ENCODE measurements around the gene SCGB1D1.

The SCGB1D1 gene

DNA sequence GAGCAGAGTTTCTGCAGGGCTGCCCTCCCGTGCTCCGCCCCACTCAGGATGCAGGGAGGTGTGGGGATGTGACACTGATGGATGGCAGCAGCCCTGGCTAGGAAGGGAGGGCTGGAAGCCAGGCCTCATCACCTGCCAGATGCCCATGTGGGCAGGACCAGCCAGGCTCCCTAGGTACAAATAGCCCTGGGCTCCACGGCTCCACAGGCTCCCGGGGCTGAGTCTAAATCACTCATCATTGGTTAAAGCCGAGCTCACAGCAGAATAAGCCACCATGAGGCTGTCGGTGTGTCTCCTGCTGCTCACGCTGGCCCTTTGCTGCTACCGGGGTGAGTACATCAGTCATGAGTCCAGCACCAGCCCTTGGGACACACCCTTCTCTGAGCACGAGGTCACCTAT is at the start of gene SCGB1D1:
Gene SCGB1D1 (plus strand): TSS at position 206 of the 400 bp plus-strand sequence. CDS start 69 bp downstream, at position 275.
- no peak for DNase-seq

DNA sequence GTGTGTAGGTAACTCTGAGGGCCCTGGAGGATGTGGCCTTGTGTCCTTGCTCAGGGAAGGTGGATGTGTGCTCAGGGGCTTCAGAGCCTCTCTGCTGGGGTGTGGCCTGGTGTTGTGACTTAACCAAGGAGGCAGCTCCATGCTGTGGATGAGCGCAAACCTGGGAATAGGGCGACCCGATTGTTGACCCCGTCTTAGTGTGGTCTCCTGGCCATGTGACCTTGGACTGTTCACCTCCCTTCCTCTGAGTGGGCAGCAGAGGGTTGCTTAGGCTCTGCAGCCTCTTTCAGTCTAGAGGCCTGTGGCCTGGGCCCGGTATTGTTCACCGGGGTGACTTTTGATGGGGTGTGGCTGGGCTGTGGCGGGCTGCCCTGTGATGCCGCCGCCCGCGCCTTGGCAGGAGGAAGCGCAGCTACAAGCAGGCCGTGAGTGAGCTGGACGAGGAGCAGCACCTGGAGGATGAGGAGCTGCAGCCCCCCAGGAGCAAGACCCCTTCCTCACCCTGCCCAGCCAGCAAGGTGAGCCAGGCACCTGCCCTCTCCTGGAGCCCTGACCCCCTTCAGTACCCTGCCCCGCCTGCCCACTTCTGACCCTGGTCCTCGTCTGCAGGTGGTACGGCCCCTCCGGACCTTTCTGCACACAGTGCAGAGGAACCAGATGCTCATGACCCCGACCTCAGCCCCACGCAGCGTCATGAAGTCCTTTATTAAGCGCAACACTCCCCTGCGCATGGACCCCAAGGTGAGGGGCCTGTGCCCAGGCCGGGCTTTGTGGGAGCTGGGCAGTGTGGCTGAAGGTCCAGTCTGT is 49.5 kb upstream of the SCGB1D1 start:
- DNase-seq: no peak

GRCh38 chr11:62141111-62142042 is 48.6 kb upstream of the SCGB1D1 start:
- DNase-seq: no peak

DNA sequence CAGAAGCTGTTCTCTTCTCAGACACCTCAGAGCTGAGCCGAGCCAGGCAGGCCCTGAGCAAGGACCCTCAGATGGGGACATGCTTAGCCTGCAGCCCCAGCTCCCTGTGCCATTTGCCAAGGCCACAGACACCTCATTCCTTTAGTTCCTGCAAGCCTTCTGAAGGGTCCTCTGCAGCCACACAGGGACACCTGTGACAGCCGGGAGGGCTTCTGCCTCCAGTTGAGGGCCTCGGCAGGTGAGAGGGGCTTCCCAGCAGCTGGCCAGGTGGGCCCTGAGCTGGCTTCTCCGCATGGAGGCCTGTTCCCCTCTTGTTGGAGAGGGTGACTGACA is 48.0 kb upstream of the SCGB1D1 start:
- DNase-seq: no peak

DNA sequence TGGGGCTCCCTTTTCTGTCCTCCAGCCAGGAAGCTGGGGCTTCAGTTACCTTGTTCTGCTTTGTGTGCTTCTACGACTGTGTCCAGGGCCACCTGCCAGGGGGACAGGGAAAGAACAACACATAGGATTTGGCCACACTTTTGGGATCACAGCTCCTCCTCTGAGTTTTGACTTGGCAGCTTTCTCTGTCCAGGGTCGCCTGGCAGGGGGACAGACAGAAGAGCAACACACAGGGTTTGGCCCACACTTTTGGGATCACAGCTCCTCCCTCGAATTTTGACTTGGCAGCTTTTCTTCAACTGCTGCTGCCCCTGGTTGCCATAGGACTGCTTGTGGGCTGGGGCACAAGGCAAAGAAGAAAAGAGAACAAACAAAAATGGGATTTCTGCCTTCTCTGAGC is 47.1 kb upstream of the SCGB1D1 start:
- no peak for DNase-seq

DNA sequence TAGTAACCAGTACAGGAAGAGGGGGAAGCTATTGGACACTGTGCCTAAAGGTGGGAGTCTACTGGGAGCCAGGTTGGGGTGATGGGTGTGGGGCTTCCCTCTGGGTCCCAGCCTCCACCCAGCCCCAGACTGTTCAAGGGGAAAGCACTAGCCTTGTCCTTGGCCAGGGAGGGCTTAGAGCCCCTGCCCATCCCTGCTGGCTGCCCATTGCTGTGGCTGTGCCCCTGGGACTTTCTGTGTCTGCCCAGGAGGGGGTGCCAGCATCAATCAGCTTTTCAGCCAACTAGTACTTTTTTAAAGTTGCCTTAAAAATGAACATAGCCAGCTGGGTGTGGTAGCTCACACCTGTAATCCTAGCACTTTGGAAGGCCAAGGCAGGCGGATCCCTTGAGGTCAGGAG is 46.3 kb upstream of the SCGB1D1 start:
- DNase-seq: no peak

DNA sequence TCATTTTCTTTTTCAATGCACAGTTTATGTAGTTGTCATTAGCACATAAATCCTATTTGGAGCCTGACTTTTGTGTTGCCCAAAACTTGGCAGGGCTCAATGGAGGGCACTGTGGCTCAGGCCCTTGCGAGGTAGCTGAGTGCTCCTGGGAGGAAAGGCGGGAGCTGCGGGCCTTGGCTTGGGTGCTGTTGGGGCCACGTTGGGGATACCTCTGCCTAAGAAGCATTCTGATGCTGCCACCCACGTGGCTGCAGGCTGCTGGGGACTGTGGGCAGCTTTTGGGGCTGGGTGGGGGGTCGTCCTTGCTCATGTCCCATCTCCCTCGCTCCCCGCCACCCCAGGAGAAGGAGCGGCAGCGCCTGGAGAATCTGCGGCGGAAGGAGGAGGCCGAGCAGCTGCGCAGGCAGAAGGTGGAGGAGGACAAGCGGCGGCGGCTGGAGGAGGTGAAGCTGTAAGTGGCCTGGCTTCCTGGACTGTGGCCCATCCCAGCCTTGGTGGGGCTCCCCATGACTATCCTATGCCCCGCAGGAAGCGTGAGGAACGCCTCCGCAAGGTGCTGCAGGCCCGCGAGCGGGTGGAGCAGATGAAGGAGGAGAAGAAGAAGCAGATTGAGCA is 45.3 kb upstream of the SCGB1D1 start:
- DNase-seq: no peak

GRCh38 chr11:62145261-62145871 is 44.6 kb upstream of the SCGB1D1 start:
- no peak for DNase-seq

DNA sequence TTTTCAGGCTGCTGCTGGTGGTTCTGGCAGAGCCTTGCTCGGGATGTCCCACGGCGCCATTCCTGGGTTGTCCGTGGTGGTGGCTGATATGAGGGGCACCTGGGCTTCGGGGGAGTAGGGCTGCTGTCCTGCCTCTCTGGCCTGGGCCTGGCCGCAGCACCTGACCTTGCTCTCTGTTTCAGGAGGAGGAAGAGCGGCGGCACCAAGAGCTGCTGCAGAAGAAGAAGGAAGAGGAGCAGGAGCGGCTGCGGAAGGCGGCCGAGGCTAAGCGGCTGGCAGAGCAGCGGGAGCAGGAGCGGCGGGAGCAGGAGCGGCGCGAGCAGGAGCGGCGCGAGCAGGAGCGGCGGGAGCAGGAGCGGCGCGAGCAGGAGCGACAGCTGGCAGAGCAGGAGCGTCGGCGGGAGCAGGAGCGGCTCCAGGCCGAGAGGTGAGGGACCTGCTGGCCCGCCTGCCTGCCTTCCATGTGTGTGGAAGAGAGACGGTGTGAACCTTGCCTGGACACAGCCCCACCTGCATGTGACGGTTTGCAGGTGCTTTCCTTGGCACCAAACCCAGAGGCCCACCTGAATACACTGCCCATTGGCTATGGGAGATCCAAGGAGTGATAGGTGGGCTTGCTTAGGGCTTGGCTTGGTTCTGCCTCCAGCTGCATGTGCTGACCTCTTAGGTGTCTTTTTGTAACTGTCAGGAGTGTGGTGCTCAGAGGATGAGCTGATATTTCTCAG is 43.4 kb upstream of the SCGB1D1 start:
- DNase-seq: no peak

- DNase-seq: no peak
Measured at GRCh38 chr11:62147545-62147944, 42.5 kb upstream of the SCGB1D1 start.

DNA sequence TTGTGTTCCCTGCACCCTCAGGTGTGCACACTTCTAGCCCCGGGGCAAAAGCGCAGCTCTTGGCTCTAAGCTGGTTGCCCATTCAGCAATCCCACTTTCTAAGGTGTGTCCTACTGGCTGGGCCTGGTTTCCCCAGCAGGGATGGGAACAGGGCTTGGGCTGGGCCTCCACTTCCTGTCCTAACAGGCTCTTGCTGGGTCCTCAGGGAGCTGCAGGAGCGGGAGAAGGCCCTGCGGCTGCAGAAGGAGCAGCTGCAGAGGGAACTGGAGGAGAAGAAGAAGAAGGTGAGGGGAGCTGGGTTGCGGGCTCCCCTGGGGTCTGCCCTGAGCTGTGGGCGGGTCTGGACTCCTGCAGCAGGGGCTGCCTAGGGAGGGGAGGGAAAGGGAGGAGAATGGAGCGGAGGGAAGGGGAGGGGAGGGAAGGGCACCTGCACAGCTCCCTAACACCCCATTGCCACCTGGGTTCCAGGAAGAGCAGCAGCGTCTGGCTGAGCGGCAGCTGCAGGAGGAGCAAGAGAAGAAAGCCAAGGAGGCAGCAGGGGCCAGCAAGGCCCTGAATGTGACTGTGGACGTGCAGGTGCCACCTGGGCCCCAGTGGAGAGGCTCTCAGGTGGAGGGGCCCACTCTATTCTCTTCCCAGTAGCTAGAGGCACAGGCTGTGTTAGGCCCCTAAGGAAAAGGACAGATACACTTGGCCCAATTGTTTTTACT is 41.6 kb upstream of the SCGB1D1 start:
- no peak for DNase-seq

- DNase-seq: no peak
Measured at GRCh38 chr11:62149986-62150886, 39.8 kb upstream of the SCGB1D1 start.

DNA sequence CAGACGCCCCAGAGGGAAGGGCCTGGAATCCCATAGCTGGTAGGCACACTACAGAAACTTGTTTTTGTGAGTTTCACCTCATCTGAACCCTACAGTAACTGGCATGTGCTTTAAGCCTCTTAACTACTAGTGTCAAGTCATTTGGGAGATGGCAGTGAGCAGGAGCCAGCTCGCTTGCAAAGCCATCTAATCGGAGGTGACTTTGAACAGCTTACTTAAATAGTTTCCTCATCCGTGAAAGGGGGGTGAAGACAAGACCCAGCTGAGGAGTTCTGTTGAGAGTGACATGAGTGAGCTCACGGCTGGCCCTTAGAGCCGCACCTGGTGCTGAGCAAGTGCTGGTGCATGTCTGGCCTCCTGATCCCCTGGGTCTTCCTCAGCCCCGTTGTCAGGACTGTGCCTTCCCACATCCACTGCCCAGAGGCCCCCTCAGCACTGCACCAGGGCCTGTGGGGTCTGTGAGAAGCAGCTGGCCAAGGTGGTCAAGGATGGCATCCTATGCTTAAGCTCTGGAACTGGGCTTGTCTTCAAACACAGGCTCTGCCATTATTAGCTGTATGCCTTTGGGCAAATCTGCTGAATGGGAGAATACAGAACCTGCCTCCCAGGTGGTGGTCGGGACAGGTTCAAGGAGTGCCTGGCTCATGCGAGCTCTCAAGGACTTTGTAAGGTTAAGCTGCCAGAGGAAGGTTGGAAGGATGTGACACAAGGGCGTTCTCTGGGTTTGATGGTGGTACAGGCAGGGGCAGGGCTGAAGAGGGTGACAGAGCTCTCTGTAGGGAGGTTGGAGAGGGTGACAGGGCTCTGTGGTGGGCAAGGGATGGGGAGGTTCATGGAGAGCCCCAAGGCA is 38.9 kb upstream of the SCGB1D1 start:
- DNase-seq: no peak

- DNase-seq: no peak
Measured at GRCh38 chr11:62151737-62152102, 38.3 kb upstream of the SCGB1D1 start.

DNA sequence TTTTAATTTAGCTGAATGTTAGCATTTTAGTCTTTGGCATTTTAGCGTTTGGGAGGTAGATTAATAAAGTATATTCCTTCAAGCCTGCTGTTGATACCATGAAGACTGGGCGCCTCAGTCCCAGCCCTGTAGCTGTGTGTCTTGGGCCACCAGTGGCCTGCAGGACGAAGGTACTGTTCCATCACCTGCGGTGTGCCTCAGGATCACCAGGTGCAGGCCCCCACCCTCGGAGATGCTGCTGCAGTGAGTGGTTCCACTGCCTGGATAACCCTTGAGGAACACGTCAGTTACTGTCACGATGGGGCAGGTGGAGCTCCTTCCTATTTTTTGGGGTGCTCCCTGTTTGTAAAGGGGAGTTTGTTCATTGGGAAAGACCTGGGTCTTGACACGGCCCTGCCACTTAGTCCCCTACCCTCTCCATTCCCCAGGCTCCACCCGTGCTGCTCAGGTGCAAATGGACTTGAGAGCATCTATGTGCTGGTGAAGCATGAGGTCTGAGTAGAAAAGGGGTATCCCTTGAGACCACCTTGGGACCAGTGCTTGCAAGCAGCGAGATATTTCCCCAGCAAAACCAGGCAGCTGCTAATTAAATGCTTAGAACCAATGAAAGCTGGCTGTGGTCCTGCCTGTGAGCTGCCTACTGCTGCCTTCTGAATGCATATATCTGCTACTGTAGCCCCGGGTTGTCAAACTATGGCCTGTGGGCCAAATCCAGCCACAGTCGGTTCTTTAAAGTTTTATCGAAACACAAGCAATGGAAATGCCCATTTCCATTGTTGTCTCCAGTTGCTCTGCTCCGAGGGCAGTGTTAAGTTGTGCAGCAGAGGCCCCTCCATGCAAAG is 37.5 kb upstream of the SCGB1D1 start:
- DNase-seq: no peak

GRCh38 chr11:62153087-62153395 is 37.0 kb upstream of the SCGB1D1 start:
- no peak for DNase-seq

DNA sequence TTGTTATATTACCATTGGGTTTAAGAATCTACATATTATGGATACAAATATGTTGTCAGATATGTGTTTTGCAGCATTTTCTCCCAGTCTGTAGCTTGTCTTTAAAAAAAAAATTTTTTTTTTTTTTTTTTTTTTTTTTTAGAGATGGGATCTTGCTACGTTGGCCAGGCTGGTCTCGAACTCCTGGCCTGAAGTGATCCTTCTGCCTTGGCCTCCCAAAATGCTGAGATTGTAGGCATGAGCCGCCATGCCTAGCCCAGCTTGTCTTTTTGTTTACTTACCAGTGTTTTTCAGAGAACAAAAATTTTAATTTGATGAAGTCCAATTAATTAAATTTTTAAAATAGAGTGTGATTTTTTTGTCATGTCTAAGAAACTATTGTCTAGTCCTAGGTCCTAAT is 36.4 kb upstream of the SCGB1D1 start:
- no peak for DNase-seq

DNA sequence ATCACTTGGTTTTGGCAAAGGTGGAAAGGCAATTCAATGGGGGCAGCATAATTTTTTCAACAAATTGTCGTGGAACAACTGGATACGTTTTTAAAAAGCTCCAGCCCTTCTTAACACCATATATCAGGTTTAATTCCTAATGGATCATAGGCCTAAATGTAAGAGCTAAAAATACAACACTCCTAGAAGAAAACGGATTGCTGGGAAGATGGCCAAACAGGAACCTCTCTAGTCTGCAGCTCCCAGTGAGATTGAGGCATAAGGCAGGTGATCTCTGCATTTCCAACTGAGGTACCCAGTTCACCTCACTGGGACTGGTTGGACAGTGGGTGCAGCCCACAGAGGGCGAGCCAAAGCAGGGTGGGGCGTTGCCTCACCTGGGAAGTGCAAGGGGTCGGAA is 32.4 kb upstream of the SCGB1D1 start:
- no peak for DNase-seq

DNA sequence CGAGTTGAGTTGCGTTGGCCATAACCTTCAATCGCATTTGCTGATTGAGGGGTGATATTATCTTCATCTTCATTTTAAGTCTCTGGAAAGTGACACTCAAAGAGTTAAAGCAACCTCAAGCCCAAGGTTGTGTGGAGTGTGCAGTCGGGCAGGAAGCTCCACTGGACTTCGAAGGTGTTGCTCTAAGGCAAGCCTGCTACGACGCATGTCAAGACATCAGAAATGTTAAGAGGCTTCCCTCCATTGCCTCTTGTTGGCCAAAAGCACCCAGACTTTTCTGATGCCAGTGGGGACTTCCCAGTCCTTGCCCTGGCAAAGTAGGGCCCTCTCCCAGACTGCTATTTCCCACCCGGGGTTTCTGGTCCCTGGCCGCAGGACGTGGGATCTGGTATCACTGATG is 23.6 kb upstream of the SCGB1D1 start:
- no peak for DNase-seq
